ENCODE measurements around the gene CDRT15.
"Not testable (repeated sequence)": the region's sequence is repeated elsewhere in the genome, so short reads cannot be mapped to it uniquely, and the experiment has no call there.

CDRT15 gene

DNA sequence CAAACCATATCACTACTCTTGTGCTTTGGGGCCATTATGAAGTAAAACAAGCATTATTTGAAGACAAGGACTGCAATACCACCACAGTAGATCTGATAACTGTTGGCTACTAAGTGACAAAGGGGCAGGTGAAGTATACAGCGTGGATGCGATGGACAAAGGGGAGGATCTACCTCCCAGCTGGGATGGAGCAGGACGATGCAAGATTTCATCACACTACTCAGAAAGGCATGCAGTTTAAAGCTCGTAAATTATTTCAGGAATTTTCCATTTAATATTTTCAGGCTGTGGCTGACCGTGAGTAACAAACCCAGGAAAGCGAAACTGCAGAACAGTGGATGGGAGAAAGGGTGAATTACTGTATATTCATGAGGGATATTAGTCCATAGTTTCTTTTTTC lies 5.5 kb downstream of the CDRT15 start:
- H3K27me3 ChIP-seq (ENCODE audit: control insufficient read depth, insufficient read depth, low read length); H3K27ac ChIP-seq (ENCODE audit: low read depth, low read length); H3K9ac ChIP-seq (ENCODE audit: low read length); H3K4me3 ChIP-seq (ENCODE audit: low read length); H3K36me3 ChIP-seq (ENCODE audit: control insufficient read depth, insufficient read depth, low read length); H3K4me1 ChIP-seq (ENCODE audit: control insufficient read depth, insufficient read depth, low read length): not testable (repeated sequence)

DNA sequence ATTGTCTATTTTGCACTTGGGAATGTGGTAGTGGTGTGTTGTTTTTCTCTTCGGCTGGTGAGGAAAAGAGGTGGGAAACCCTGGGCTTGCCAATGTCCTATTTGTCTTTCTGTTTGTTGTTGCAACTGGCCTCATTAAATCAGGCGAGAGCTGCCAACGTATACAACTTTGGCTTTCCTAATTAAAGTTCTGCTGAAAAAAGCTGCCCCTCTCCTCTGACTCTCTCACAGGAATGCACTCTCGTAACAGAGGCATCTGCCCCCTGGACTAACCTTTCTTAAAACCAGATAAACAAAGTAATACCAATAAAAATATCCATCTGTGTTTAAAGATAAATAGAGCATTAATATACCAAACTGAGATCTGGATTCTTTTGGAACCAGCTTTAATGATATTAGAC lies 7.8 kb downstream of the CDRT15 start:
- Histone ChIP-seq H3K27me3 (ENCODE audit: control insufficient read depth, insufficient read depth, low read length) (no peaks in the 10 kb centered on the region), H3K36me3 (ENCODE audit: control insufficient read depth, insufficient read depth, low read length) (no peaks in the 10 kb centered on the region), H3K4me1 (ENCODE audit: control insufficient read depth, insufficient read depth, low read length) (no peaks in the 10 kb centered on the region), H3K27ac (ENCODE audit: low read depth, low read length) (no peak overlapping the region), H3K9ac (ENCODE audit: low read length) (no peak overlapping the region), H3K4me3 (ENCODE audit: low read length) (no peak overlapping the region)

- Histone ChIP-seq H3K9ac (ENCODE audit: low read length) (no peak overlapping the region), H3K4me1 (ENCODE audit: control insufficient read depth, insufficient read depth, low read length) (no peaks in the 10 kb centered on the region), H3K27ac (ENCODE audit: low read depth, low read length) (no peak overlapping the region), H3K27me3 (ENCODE audit: control insufficient read depth, insufficient read depth, low read length) (no peaks in the 10 kb centered on the region), H3K4me3 (ENCODE audit: low read length) (no peak overlapping the region), H3K36me3 (ENCODE audit: control insufficient read depth, insufficient read depth, low read length) (no peaks in the 10 kb centered on the region)
These were observed 9.6 kb downstream of the CDRT15 start for GRCh38 chr17:14227052-14227451.

GRCh38 chr17:14225254-14225980 lies 11.2 kb downstream of the CDRT15 start:
- Histone ChIP-seq H3K27ac (ENCODE audit: low read depth, low read length) (no peak overlapping the region), H3K27me3 (ENCODE audit: control insufficient read depth, insufficient read depth, low read length) (no peaks in the 10 kb centered on the region), H3K36me3 (ENCODE audit: control insufficient read depth, insufficient read depth, low read length) (no peaks in the 10 kb centered on the region), H3K9ac (ENCODE audit: low read length) (no peak overlapping the region), H3K4me1 (ENCODE audit: control insufficient read depth, insufficient read depth, low read length) (no peaks in the 10 kb centered on the region), H3K4me3 (ENCODE audit: low read length) (no peak overlapping the region)

GRCh38 chr17:14222611-14223010 lies 14.1 kb downstream of the CDRT15 start:
- H3K9ac ChIP-seq (ENCODE audit: low read length): no peak overlapping the region
- H3K36me3 ChIP-seq (ENCODE audit: control insufficient read depth, insufficient read depth, low read length): no peaks in the 10 kb centered on the region
- no peaks in the 10 kb centered on the region for H3K27me3 ChIP-seq (ENCODE audit: control insufficient read depth, insufficient read depth, low read length)
- no peak overlapping the region for H3K27ac ChIP-seq (ENCODE audit: low read depth, low read length)
- no peaks in the 10 kb centered on the region for H3K4me1 ChIP-seq (ENCODE audit: control insufficient read depth, insufficient read depth, low read length)
- no peak overlapping the region for H3K4me3 ChIP-seq (ENCODE audit: low read length)

GRCh38 chr17:14214271-14214670 lies 22.4 kb downstream of the CDRT15 start:
- H3K4me3 ChIP-seq (ENCODE audit: low read length): no peak overlapping the region
- no peak overlapping the region for H3K27ac ChIP-seq (ENCODE audit: low read depth, low read length)
- H3K4me1 ChIP-seq (ENCODE audit: control insufficient read depth, insufficient read depth, low read length): no peaks in the 10 kb centered on the region
- H3K27me3 ChIP-seq (ENCODE audit: control insufficient read depth, insufficient read depth, low read length): no peaks in the 10 kb centered on the region
- no peak overlapping the region for H3K9ac ChIP-seq (ENCODE audit: low read length)
- H3K36me3 ChIP-seq (ENCODE audit: control insufficient read depth, insufficient read depth, low read length): no peaks in the 10 kb centered on the region

DNA sequence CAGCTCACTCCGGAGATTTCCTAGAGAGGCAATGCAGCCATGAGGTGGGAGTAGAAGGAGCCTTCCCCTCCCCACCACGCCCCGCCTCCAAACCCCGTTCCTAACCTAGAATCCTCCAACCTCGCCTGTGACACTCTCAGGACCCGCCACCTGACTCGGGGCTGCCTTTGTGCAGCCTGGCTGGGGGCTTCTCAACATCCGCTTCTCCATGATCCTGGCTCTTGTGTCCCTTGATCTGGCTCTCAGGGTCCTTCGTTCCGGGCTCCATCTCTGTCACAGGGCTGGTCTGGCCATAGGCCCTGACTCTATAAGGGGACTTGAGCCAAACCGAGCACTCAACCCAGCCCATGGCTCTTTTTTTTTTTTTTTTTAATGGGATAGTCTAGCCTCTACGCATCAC lies 24.3 kb downstream of the CDRT15 start:
- H3K27me3 ChIP-seq (ENCODE audit: control insufficient read depth, insufficient read depth, low read length): no peaks in the 10 kb centered on the region
- H3K4me3 ChIP-seq (ENCODE audit: low read length): no peak overlapping the region
- no peaks in the 10 kb centered on the region for H3K4me1 ChIP-seq (ENCODE audit: control insufficient read depth, insufficient read depth, low read length)
- H3K36me3 ChIP-seq (ENCODE audit: control insufficient read depth, insufficient read depth, low read length): peaks cover 4% of the 10 kb centered on the region
- H3K27ac ChIP-seq (ENCODE audit: low read depth, low read length): no peak overlapping the region
- H3K9ac ChIP-seq (ENCODE audit: low read length): no peak overlapping the region

- H3K27ac ChIP-seq (ENCODE audit: low read depth, low read length): no peak overlapping the region
- no peak overlapping the region for H3K4me3 ChIP-seq (ENCODE audit: low read length)
- peaks cover 4% of the 10 kb centered on the region for H3K36me3 ChIP-seq (ENCODE audit: control insufficient read depth, insufficient read depth, low read length)
- H3K9ac ChIP-seq (ENCODE audit: low read length): no peak overlapping the region
- no peaks in the 10 kb centered on the region for H3K4me1 ChIP-seq (ENCODE audit: control insufficient read depth, insufficient read depth, low read length)
- no peaks in the 10 kb centered on the region for H3K27me3 ChIP-seq (ENCODE audit: control insufficient read depth, insufficient read depth, low read length)
These were observed 24.9 kb downstream of the CDRT15 start for GRCh38 chr17:14211801-14212200.

- Histone ChIP-seq H3K27me3 (ENCODE audit: control insufficient read depth, insufficient read depth, low read length) (no peaks in the 10 kb centered on the region), H3K4me1 (ENCODE audit: control insufficient read depth, insufficient read depth, low read length) (no peaks in the 10 kb centered on the region), H3K9ac (ENCODE audit: low read length) (no peak overlapping the region), H3K4me3 (ENCODE audit: low read length) (no peak overlapping the region), H3K36me3 (ENCODE audit: control insufficient read depth, insufficient read depth, low read length) (peaks cover 4% of the 10 kb centered on the region), H3K27ac (ENCODE audit: low read depth, low read length) (no peak overlapping the region)
These were observed 25.4 kb downstream of the CDRT15 start for GRCh38 chr17:14211246-14211645.

DNA sequence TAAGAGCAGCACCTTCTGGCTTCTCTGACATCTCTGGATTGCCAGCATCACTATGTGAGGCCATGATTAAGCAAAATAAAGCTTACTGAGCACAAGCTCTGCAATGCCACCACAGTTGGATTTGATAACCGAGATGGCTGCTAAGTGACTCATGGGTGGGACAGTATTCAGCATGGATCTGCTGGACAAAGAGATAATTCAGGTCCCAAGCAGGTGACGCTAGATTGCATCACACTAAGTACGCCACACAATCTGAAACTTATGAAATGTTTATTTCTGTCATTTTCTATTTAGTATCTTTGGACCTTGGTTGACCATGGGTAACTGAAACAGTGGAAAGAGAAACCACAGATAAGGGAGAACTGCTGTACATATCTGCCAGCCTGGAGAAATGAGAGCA lies 27.4 kb downstream of the CDRT15 start:
- Histone ChIP-seq H3K4me3 (ENCODE audit: low read length) (no peak overlapping the region), H3K9ac (ENCODE audit: low read length) (no peak overlapping the region), H3K27me3 (ENCODE audit: control insufficient read depth, insufficient read depth, low read length) (no peaks in the 10 kb centered on the region), H3K27ac (ENCODE audit: low read depth, low read length) (no peak overlapping the region), H3K4me1 (ENCODE audit: control insufficient read depth, insufficient read depth, low read length) (no peaks in the 10 kb centered on the region), H3K36me3 (ENCODE audit: control insufficient read depth, insufficient read depth, low read length) (peaks cover 6% of the 10 kb centered on the region)

DNA sequence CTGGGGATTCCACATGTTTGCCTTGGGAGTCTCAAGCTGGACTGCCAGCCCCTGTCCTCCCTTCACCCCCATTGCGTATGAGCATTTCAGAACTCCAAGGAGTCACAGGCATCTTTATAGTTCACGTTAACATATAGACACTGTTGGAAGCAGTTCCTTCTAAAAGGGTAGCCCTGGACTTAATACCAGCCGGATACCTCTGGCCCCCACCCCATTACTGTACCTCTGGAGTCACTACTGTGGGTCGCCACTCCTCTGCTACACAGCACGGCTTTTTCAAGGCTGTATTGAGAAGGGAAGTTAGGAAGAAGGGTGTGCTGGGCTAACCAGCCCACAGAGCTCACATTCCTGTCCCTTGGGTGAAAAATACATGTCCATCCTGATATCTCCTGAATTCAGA lies 28.9 kb downstream of the CDRT15 start:
- no peaks in the 10 kb centered on the region for H3K4me1 ChIP-seq (ENCODE audit: control insufficient read depth, insufficient read depth, low read length)
- H3K27ac ChIP-seq (ENCODE audit: low read depth, low read length): no peak overlapping the region
- H3K4me3 ChIP-seq (ENCODE audit: low read length): no peak overlapping the region
- H3K27me3 ChIP-seq (ENCODE audit: control insufficient read depth, insufficient read depth, low read length): no peaks in the 10 kb centered on the region
- no peak overlapping the region for H3K9ac ChIP-seq (ENCODE audit: low read length)
- H3K36me3 ChIP-seq (ENCODE audit: control insufficient read depth, insufficient read depth, low read length): peaks cover 8% of the 10 kb centered on the region

DNA sequence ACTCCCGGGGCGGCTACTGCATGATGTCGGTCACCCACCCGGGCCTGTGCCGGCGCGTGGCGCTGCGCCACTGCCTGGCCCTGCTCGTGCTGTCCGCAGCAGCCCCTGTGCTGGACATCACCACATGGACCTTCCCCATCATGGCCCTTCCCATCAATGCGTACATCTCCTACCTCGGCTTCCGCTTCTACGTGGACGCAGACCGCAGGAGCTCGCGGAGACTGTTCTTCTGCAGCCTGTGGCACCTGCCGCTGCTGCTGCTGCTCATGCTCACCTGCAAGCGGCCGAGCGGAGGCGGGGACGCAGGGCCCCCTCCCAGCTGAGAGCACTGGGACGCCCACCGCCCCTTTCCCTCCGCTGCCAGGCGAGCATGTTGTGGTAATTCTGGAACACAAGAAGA lies 29.8 kb downstream of the CDRT15 start:
- Histone ChIP-seq H3K9ac (ENCODE audit: low read length) (no peak overlapping the region), H3K4me1 (ENCODE audit: control insufficient read depth, insufficient read depth, low read length) (no peaks in the 10 kb centered on the region), H3K27ac (ENCODE audit: low read depth, low read length) (no peak overlapping the region), H3K36me3 (ENCODE audit: control insufficient read depth, insufficient read depth, low read length) (peaks cover 8% of the 10 kb centered on the region), H3K4me3 (ENCODE audit: low read length) (no peak overlapping the region), H3K27me3 (ENCODE audit: control insufficient read depth, insufficient read depth, low read length) (no peaks in the 10 kb centered on the region)

DNA sequence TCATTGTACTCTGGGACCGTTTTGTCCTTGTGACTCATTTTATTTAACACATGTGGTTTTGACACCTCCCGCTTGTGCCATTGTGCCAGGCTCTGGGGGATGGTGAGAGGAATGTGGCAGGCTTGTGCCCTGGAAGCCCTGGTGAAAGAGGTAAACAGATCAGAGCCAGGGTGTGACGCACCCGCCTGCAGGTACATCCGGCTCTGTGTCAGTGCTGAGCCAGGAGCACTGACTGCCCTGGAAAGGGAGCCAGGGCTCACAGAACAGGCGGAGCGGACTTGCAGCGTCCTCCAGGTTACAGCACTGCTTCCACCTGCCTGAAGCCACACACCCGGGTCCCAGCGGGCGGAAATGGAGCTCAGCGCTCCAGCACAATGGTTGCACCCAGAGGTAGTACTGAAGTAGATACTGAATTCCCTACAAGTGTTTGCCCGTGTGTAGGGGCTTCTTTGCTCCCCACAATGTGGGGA lies 30.6 kb downstream of the CDRT15 start:
- Histone ChIP-seq H3K9ac (ENCODE audit: low read length) (no peak overlapping the region), H3K4me3 (ENCODE audit: low read length) (no peak overlapping the region), H3K36me3 (ENCODE audit: control insufficient read depth, insufficient read depth, low read length) (peaks cover 8% of the 10 kb centered on the region), H3K27me3 (ENCODE audit: control insufficient read depth, insufficient read depth, low read length) (no peaks in the 10 kb centered on the region), H3K27ac (ENCODE audit: low read depth, low read length) (no peak overlapping the region), H3K4me1 (ENCODE audit: control insufficient read depth, insufficient read depth, low read length) (no peaks in the 10 kb centered on the region)

All from rectal smooth muscle tissue (tissue), 1 donor.